H9 (cell line): Measurements from ENCODE around the gene CDH6. TPM values are rescaled to one million over a fixed set of nuclear protein-coding genes. Genes with fewer than 3 reads are reported as not detected.

Experiments
- DNase-seq: peaks from one replicate; pipeline ENCODE4 v3.0.0-alpha.2; 2017
- H2AFZ ChIP-seq: one replicate; pipeline ENCODE4 v1.6.1; 2013; ENCODE audit warnings: mild to moderate bottlenecking, low read length, control low read depth, moderate library complexity
- H2AK5ac ChIP-seq: 2 replicates; pipeline ENCODE4 v1.6.1; 2013; ENCODE audit warnings: low read length, control low read depth, mixed read lengths; ENCODE audit not compliant: insufficient read length
- H2BK120ac ChIP-seq: one replicate; pipeline ENCODE4 v1.6.1; 2013; ENCODE audit warnings: low read depth, mild to moderate bottlenecking, low read length, control low read depth, inconsistent platforms; ENCODE audit not compliant: poor library complexity, severe bottlenecking
- H2BK12ac ChIP-seq: 2 replicates; pipeline ENCODE4 v1.6.1; 2013; ENCODE audit warnings: low read length, control low read depth, mixed read lengths, low read depth; ENCODE audit not compliant: insufficient read length
- H2BK15ac ChIP-seq: 2 replicates; pipeline ENCODE4 v1.6.1; 2013; ENCODE audit warnings: low read depth, low read length, control low read depth
- H2BK20ac ChIP-seq: one replicate; pipeline ENCODE4 v1.6.1; 2013; ENCODE audit warnings: low read depth, mild to moderate bottlenecking, low read length, control low read depth, inconsistent platforms; ENCODE audit not compliant: poor library complexity, severe bottlenecking
- H2BK5ac ChIP-seq: 2 replicates; pipeline ENCODE4 v1.6.1; 2013; ENCODE audit warnings: low read length, control low read depth, mixed read lengths; ENCODE audit not compliant: insufficient read length
- H3K14ac ChIP-seq: 2 replicates; pipeline ENCODE4 v1.6.1; 2013; ENCODE audit warnings: low read length, control low read depth; ENCODE audit not compliant: insufficient read depth
- H3K18ac ChIP-seq: 2 replicates; pipeline ENCODE4 v1.6.1; 2013; ENCODE audit warnings: low read depth, mild to moderate bottlenecking, mixed read lengths, low read length, control low read depth; ENCODE audit not compliant: insufficient read length
- H3K23ac ChIP-seq: 2 replicates; pipeline ENCODE4 v1.6.1; 2013; ENCODE audit warnings: low read length, control low read depth, mixed read lengths, low read depth; ENCODE audit not compliant: insufficient read length
- H3K23me2 ChIP-seq: 2 replicates; pipeline ENCODE4 v1.6.1; 2013; ENCODE audit warnings: low read depth, mild to moderate bottlenecking, mixed read lengths, low read length, control low read depth; ENCODE audit not compliant: insufficient read length, poor library complexity, severe bottlenecking
- H3K27ac ChIP-seq: 2 replicates; pipeline ENCODE4 v1.5.1; 2013; ENCODE audit warnings: low read length, control low read depth, mixed read lengths, low read depth; ENCODE audit not compliant: insufficient read length
- H3K27me3 ChIP-seq: 2 replicates; pipeline ENCODE4 v1.6.1; 2013; ENCODE audit warnings: low read length, control low read depth, inconsistent platforms; ENCODE audit not compliant: insufficient read depth
- H3K4ac ChIP-seq: 2 replicates; pipeline ENCODE4 v1.6.1; 2013; ENCODE audit warnings: low read depth, mild to moderate bottlenecking, control low read depth, inconsistent platforms, low read length, moderate library complexity
- H3K4me1 ChIP-seq: 2 replicates; pipeline ENCODE4 v1.6.1; 2013; ENCODE audit warnings: low read length, control low read depth, inconsistent platforms; ENCODE audit not compliant: insufficient read depth
- H3K4me2 ChIP-seq: 2 replicates; pipeline ENCODE4 v1.6.1; 2013; ENCODE audit warnings: low read length, control low read depth, mixed read lengths; ENCODE audit not compliant: insufficient read length, insufficient read depth
- H3K56ac ChIP-seq: 2 replicates; pipeline ENCODE4 v1.6.1; 2013; ENCODE audit warnings: low read depth, mild to moderate bottlenecking, mixed read lengths, low read length, control low read depth; ENCODE audit not compliant: insufficient read length
- H3K79me1 ChIP-seq: 2 replicates; pipeline ENCODE4 v1.6.1; 2013; ENCODE audit warnings: low read depth, mild to moderate bottlenecking, moderate library complexity, low read length, control low read depth, inconsistent platforms; ENCODE audit not compliant: insufficient read depth, poor library complexity, severe bottlenecking
- H3K79me2 ChIP-seq: 2 replicates; pipeline ENCODE4 v1.6.1; 2013; ENCODE audit warnings: low read length, control low read depth, inconsistent platforms; ENCODE audit not compliant: insufficient read depth
- H3K9ac ChIP-seq: 2 replicates; pipeline ENCODE4 v1.6.1; 2013; ENCODE audit warnings: low read length, control low read depth, mixed read lengths; ENCODE audit not compliant: insufficient read length; ENCODE audit errors: extremely low read depth
- H3K9me3 ChIP-seq: one replicate; pipeline ENCODE4 v1.6.1; 2013; ENCODE audit warnings: low read depth, low read length, inconsistent platforms; ENCODE audit not compliant: control insufficient read depth
- H3T11ph ChIP-seq: one replicate; pipeline ENCODE4 v1.6.1; 2013; ENCODE audit warnings: mild to moderate bottlenecking, low read length, control low read depth, inconsistent platforms
- H4K20me1 ChIP-seq: one replicate; pipeline ENCODE4 v1.6.1; 2013; ENCODE audit not compliant: control insufficient read depth, insufficient read length, insufficient read depth
- H4K5ac ChIP-seq: 2 replicates; pipeline ENCODE4 v1.6.1; 2013; ENCODE audit warnings: low read depth, mild to moderate bottlenecking, mixed read lengths, low read length, control low read depth; ENCODE audit not compliant: insufficient read length
- H4K8ac ChIP-seq: replicated peaks from 2 replicates; pipeline ENCODE4 v1.6.1; 2013; ENCODE audit warnings: low read length, control low read depth, mixed read lengths, low read depth; ENCODE audit not compliant: insufficient read length
- H4K91ac ChIP-seq: 2 replicates; pipeline ENCODE4 v1.6.1; 2013; ENCODE audit warnings: low read depth, mild to moderate bottlenecking, moderate library complexity, mixed read lengths, low read length, control low read depth; ENCODE audit not compliant: insufficient read length
- H3K27ac Mint-ChIP-seq, 3 experiments: 2 replicates in 2 of 3; 3 replicates in 1 of 3; pipeline ENCODE4 v1.8.0; 2020 to 2021; ENCODE audit warnings: mixed read lengths in 3 of 3, mild to moderate bottlenecking in 1 of 3, moderate library complexity in 1 of 3
- H3K27me3 Mint-ChIP-seq: 2 replicates; pipeline ENCODE4 v1.8.0; 2021; ENCODE audit warnings: low read depth, mild to moderate bottlenecking, moderate library complexity, mixed read lengths
- H3K36me3 Mint-ChIP-seq, 3 experiments: 2 replicates in 2 of 3; 3 replicates in 1 of 3; pipeline ENCODE4 v1.8.0; 2020 to 2021; ENCODE audit warnings: low read depth in 3 of 3, mixed read lengths in 3 of 3; ENCODE audit not compliant: insufficient read depth in 1 of 3
- H3K4me1 Mint-ChIP-seq, 2 experiments: 2 replicates each; pipeline ENCODE4 v1.8.0; 2020; ENCODE audit warnings: mixed read lengths in 2 of 2
- H3K4me3 Mint-ChIP-seq, 2 experiments: 2 replicates in 1 of 2; 3 replicates in 1 of 2; pipeline ENCODE4 v1.8.0; 2020 to 2021; ENCODE audit warnings: mild to moderate bottlenecking in 2 of 2, mixed read lengths in 2 of 2, moderate library complexity in 1 of 2
- H3K9me3 Mint-ChIP-seq, 2 experiments: 2 replicates in 1 of 2; 3 replicates in 1 of 2; pipeline ENCODE4 v1.8.0; 2020; ENCODE audit warnings: mild to moderate bottlenecking in 2 of 2, mixed read lengths in 2 of 2, moderate library complexity in 1 of 2
- CTCF ChIP-seq: fragments of 200-600 bp; sonication (generic); conservative IDR thresholded peaks from 3 replicates; pipeline ENCODE4 v1.8.0; 2021; ENCODE audit warnings: antibody characterized with exemption, mild to moderate bottlenecking
- WGBS: extraction: QIAGEN DNeasy Blood & Tissue Kit; methylation state at CpG from one replicate; pipeline ENCODE4 v1.1.7; 2013; ENCODE audit warnings: missing lambda C conversion rate, low lambda C conversion rate, mixed read lengths; ENCODE audit not compliant: insufficient read length; ENCODE audit errors: extremely low coverage; 5-methylcytosine and 5-hydroxymethylcytosine counted together
- total RNA-seq: library from RNA; stranded (reverse); gene quantifications from 2 replicates; pipeline ENCODE4 v1.2.1, GENCODE V29; 2021

Gene CDH6
- total RNA-seq, 1 experiment from 2014 or later: 11.7 TPM

GRCh38 chr5:31197183-31197582, 3.7 kb downstream of the CDH6 start:
- Histone ChIP-seq H3T11ph (no peak overlapping the region), H3K79me2 (no peaks in the 10 kb centered on the region), H3K79me1 (no peaks in the 10 kb centered on the region), H2BK12ac (no peak overlapping the region), H2BK15ac (no peak overlapping the region), H2AFZ (no peak overlapping the region), H4K20me1 (no peaks in the 10 kb centered on the region), H3K27me3 (peaks cover 23% of the 10 kb centered on the region), H3K9ac (no peak overlapping the region), H3K4ac (no peak overlapping the region), H3K27ac (no peak overlapping the region), H3K56ac (no peak overlapping the region), H3K23ac (no peak overlapping the region), H2AK5ac (no peak overlapping the region), H2BK5ac (no peak overlapping the region), H3K9me3 (no peaks in the 10 kb centered on the region), H2BK20ac (no peak overlapping the region), H4K91ac (no peak overlapping the region), H4K8ac (no peak overlapping the region), H3K18ac (no peak overlapping the region), H2BK120ac (no peak overlapping the region), H4K5ac (no peak overlapping the region), H3K4me1 (no peaks in the 10 kb centered on the region; the same call in 1 of the 2 replicates), H3K14ac (no peak overlapping the region), H3K4me2 (no peak overlapping the region), H3K23me2 (peaks cover 9% of the 10 kb centered on the region)
- peaks cover 26 to 28% of the 10 kb centered on the region in 2 experiments for H3K4me1 Mint-ChIP-seq
- DNase-seq: no peak
- H3K4me3 Mint-ChIP-seq: no peak overlapping the region
- H3K27me3 Mint-ChIP-seq: peaks cover 41% of the 10 kb centered on the region
- H3K27ac Mint-ChIP-seq: no peak overlapping the region
- no peaks in the 10 kb centered on the region for H3K36me3 Mint-ChIP-seq
- no CpG with 5 or more reads among the region's 1 CpG for WGBS
- H3K9me3 Mint-ChIP-seq: no peaks in the 10 kb centered on the region
- TF ChIP-seq CTCF: no peak
